HL-60/S4 treated with retinoic acid at 250 ng/mL for 4 days and 3 days (cell line): ENCODE measurements around the gene MAPK4.
"Not testable (repeated sequence)": the region's sequence is repeated elsewhere in the genome, so short reads cannot be mapped to it uniquely, and the experiment has no call there.

Experiments
- in situ Hi-C: fragments of 300-500 bp; cut with MboI; formaldehyde crosslinking; loops from 2 replicates; pipeline ENCODE4 v1.7.0; 2022; ENCODE audit warnings: low sequenced_read_pairs

MAPK4 gene

DNA sequence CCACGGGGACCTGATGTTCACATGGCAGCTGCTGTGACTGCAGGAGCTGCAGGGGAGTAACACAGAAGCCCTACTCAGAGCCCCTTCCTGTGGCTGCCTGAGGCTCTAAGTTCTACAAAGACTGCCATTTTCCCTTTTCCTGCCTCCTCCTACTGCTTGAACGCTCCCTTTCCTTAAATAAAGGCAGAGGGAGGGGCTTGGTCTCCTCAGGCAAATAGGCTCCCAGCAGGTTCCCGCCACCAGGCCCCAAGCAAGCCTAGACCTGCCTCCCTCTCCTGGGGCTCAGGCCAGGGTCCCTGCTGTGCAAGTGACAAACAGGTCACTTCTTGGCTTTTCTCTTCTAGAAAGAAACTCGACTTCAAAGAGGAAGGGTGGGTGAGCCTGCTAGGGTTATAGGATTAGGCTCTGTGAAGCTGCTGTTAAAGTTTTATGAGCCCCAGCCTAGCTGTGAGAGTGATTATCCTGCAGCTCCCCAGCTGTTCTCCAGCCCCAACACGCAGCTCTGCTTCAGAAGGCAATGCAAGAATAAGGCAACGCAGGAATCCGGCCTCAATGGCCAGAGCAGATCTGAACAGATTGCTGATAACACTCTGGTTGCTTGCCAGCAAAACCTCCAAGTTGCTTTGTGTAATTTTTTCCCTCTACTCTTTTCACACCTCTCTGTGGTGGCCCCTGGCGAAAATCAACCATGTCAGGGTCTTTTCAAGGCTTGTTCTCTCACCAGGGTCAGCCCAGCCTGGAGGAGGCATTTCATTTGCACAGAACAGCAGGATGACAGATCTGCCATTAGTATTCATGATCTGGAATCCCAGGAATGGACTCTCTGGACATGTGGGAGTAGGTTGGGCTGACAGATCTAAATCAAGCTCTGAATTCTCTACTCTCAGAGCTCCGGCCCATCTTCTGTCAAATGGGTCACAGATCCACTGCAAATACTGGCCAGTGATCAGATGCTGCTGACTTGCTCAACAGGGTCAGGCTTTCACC is 188.6 kb downstream of the MAPK4 start:
- in situ Hi-C loops = no loop called here

DNA sequence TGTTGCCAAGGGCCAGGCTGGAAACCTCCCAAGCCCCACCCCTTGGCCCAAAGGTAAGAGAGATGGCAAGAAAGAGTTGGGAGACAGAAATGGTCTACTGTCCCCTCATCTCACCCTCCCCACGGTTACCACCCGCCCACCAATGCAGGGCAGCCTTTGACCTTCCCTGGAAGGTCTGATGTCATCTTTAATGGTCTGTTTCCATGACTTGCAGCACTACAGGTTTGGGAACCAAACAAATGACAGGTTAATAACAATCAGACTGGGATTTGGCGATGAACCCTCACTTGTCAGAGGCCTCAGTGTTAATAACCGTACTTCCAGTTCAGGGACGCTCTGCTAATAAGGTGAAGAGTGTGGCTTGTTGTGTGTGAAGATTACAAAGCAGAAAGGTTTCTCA is 189.5 kb downstream of the MAPK4 start:
- in situ Hi-C loops = no loop called here

DNA sequence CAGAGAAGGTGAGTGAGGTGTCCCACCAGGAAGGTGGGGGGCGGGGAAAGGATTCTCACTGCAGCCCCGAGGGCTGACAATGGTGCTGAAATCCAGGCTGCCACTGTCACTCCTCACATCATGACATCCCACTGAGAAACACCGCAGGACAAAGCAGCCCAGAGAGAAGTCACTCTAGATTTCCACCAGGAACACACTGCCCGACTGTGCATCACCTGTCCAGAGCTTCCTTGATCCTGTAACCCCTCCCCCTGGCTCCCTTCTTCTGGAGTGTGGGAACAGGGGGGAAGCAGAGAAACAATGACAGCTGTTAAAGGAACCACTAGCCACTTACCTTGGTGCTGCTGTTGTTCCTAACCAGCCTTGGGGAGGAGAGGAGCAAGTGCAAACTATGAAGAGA is 190.1 kb downstream of the MAPK4 start:
- in situ Hi-C loops = no loop called here

DNA sequence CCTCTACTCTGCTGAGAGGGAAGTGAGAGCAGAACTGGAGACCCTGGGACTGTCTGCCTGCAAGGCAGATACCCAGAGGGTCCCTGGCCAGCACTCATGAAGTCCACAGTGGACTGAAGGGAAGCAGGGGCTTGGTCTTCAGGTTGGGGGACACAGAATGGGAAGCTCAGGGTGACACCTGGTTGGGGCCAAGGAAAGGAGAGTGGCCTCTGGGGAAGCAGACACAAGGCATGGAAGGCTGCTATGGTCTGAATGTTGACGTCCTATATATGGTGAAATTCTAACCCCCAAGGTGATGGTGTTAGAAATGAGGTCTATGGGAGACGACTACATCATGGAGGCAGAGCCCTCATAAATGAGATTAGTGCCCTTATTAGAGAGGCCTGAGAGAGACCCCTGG is 190.7 kb downstream of the MAPK4 start:
- in situ Hi-C loops = no loop called here

DNA sequence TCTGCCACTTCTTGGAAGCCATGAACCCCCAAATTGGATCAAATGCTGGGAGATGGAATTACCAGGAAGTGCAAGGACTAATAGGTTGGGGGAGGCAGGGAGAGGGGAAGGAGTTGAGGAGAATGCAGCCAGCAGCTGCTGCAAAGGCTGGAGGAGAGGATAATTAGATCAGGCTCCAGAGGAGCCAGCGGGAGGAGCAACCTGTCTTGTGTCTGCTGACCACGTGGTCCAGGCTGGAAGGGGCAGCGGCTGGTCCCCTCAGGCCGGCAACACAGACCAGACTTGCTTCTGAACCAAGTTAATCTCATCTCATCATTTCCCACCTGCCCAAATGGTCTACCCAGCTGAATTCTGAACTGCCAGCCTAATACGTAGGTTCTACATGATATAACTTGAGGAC is 191.6 kb downstream of the MAPK4 start:
- in situ Hi-C loops = no loop called here

DNA sequence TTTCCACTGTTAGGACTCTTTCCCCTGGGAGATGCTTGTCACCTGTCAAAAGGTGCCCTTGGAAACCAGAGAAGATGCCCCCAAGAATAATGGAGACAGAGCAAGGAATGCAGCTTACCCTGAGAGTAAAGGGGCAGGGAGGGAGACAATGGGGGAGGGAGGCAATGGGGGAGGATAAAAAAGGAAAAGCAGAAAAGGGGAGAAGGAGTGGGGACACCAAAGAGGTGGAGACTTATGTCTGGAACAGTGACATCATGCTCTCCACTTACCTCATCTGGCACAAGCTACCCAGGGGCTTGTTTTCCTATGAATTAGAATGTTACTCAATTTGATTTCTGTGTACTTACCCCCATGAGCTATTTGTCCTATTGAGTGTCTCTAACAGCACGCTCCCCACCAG is 192.1 kb downstream of the MAPK4 start:
- in situ Hi-C loops = no loop called here

DNA sequence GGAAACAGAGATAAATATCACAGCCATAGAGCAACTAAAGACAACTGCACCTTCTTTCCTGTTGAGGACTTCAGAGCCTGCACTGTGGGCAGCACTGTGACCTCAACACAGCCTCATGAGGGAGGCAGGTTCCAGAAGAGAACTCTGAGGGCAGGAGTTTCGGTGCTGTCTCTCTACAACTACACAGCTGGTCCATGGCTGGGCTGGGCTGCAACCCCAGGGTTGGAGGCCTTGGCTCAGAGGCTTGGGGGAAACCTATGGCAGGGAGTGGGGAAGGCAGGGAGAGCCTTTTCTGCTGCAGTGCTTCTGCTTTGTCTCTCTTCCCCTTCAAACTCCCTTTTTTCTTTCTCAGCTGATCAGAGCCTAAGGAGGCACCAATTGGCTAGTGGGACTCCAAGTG is 193.4 kb downstream of the MAPK4 start:
- in situ Hi-C loops = no loop called here

DNA sequence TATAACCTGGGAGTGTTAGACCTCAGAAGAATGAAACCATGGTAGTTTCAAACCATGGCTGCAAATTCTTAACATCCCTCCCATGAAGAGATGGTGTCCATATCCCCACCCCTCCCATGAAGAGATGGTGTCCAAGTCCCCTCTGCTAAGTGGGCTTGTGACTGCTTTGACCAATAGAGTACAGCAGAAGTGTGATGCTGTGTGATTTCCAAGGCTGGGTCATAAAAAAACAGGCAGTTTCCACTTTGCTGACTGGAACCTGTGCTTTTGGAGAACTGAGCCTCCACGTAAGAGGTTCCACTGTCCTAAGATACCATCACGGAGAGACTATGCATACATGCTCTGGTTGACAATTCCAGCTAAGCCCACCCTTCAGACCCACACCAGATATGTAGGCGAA is 194.4 kb downstream of the MAPK4 start:
- in situ Hi-C loops = no loop called here

DNA sequence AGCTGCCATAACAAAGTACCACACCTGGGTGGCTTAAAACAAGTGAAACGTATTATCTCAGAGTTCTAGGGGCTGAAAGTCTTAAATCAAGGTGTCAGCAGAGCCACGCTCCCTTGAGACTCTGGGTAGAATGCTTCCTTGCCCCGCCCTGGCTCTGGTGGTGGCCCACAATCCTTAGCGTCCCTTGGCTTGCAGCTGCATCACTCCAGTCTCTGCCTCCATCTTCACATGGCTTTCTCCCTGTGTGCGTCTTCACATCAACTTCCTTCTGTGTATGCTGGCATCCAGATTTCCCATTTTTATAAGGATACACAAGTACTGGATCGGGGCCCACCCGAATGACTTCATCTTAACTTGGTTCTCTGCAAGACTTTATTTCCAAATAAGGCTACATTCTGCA is 197.5 kb downstream of the MAPK4 start:
- in situ Hi-C loops = no loop called here

DNA sequence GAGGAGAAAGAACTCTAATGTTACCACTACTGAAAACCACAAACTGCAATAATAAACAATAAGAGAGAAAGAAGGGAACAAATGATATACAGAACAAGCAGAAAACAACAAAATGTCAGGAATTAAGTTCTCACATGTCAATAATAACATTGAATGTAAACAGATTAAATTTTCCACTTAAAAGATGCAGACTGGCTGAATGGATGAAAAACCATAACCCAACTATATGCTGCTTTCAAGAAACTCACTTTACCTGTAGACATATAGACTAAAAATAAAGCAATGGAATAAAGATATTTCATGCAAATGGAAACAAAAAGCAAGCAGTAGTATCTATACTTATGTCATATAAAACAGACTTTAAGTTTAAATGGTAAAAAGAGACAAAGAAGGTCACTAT is 209.6 kb downstream of the MAPK4 start:
- in situ Hi-C loops = no loop called here

DNA sequence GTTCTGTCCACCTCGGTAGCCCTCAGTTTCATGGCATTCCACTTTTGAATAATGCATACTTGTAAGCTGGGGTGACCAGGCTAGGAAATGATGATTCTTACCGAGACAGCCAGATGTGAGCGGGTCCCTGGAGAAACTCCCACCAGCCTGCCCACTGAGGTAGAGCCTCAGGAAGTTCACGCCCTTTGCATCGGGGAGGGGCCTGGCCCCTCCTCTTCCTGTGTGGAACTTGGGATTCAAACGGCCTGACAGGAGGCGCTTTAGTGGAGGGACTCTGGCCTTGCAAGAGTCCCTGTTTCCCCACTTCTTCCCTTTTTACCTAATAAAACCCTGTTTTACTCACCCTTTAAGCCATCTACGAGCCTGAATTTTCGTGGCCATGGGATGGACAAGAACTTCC is 215.3 kb downstream of the MAPK4 start:
- in situ Hi-C loops = no loop called here

DNA sequence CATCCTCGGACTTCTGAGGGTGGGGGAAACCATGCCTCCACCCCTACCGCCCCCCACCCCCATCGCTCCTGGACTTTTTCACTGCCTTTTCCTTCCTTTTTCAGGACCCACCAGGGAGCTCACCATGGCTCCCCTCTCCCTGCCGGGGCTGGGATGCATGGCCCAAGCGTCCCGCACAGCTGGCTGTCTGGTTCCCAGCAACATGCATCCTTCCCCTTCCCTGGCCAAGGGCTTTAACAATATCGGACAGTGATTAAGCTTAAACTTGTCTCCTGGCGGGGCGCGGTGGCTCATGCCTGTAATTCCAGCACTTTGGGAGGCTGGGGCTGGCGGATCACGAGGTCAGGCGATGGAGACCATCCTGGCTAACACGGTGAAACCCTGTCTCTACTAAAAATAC is 215.8 kb downstream of the MAPK4 start:
- in situ Hi-C loops = no loop called here

DNA sequence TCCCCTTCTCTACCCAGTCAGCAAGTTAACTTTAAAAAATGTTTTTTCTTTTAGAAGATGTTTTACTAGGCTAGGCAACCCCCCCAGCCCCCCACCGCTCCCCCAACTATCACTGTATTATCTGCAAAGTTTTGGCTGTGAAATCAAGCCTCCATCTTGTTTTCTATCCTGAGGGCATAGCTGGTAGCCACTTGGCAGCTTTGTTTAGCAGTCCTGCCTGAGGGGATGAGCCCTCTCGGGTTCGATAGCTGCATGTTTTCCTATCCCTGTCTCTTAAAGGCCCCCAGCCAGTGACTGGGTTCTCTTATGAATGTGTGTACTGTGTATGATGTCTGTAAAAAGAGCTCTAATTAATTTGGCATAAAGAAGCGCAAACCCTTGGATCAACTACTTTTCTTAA is 216.5 kb downstream of the MAPK4 start:
- in situ Hi-C loops = no loop called here

DNA sequence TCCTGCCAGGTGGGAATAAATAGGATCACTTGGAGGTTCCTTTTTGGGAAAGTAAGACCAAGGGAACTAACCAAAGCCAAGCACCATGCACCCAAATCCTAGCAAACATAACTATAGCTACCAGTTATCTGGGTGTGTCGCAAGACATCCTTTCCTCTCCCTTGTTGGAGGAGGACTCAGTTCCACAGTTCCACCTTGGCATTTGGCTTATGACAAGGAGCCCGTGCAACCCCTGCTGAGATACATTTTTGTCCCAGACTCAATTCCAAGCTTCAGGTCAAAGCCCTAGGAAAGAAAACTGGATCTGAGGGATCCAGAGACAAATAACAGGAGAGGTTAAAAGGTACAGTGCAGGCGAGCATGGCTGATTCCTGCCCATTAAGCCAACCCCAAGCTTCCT is 219.1 kb downstream of the MAPK4 start:
- in situ Hi-C loops = not testable (repeated sequence)
